ENCODE results near the gene NTNG2.

The NTNG2 gene

GRCh38 chr9:132160802-132161742, 786 bp upstream of the NTNG2 start:
- H3K36me3 ChIP-seq (ENCODE audit: control insufficient read depth, insufficient read depth, low read length) = no peaks in the 10 kb centered on the region
- 2 to 4% methylated on average over 26 to 30 of the region's 50 CpGs for WGBS, 2 experiments (ENCODE audit: insufficient coverage in 2 of 2)
- peaks cover 10% of the 10 kb centered on the region for H3K4me1 ChIP-seq (ENCODE audit: control insufficient read depth, insufficient read depth, low read length, poor library complexity, severe bottlenecking)
- H3K9me3 ChIP-seq (ENCODE audit: control insufficient read depth, low read length) = no peaks in the 10 kb centered on the region
- peak overlapping the region; percentile 35 for H3K4me3 ChIP-seq (ENCODE audit: extremely low read depth, insufficient read depth, low read length, poor library complexity, severe bottlenecking)
- no peak overlapping the region for H3K27ac ChIP-seq (ENCODE audit: low read depth, low read length, severe bottlenecking)

GRCh38 chr9:132162764-132163456, 1.1 kb downstream of the NTNG2 start:
- peak overlapping the region; percentile 41 for H3K4me3 ChIP-seq (ENCODE audit: extremely low read depth, insufficient read depth, low read length, poor library complexity, severe bottlenecking)
- no peaks in the 10 kb centered on the region for H3K36me3 ChIP-seq (ENCODE audit: control insufficient read depth, insufficient read depth, low read length)
- no peaks in the 10 kb centered on the region for H3K9me3 ChIP-seq (ENCODE audit: control insufficient read depth, low read length)
- H3K27ac ChIP-seq (ENCODE audit: low read depth, low read length, severe bottlenecking) = no peak overlapping the region
- WGBS, 2 experiments (ENCODE audit: insufficient coverage in 2 of 2) = 0 to 1% methylated on average over 59 to 62 of the region's 74 CpGs
- H3K4me1 ChIP-seq (ENCODE audit: control insufficient read depth, insufficient read depth, low read length, poor library complexity, severe bottlenecking) = peaks cover 10% of the 10 kb centered on the region

- no peaks in the 10 kb centered on the region for H3K9me3 ChIP-seq (ENCODE audit: control insufficient read depth, low read length)
- no peak overlapping the region for H3K27ac ChIP-seq (ENCODE audit: low read depth, low read length, severe bottlenecking)
- no peaks in the 10 kb centered on the region for H3K36me3 ChIP-seq (ENCODE audit: control insufficient read depth, insufficient read depth, low read length)
- H3K4me1 ChIP-seq (ENCODE audit: control insufficient read depth, insufficient read depth, low read length, poor library complexity, severe bottlenecking) = peaks cover 10% of the 10 kb centered on the region
- peak overlapping the region; percentile 41 for H3K4me3 ChIP-seq (ENCODE audit: extremely low read depth, insufficient read depth, low read length, poor library complexity, severe bottlenecking)
- WGBS, 2 experiments (ENCODE audit: insufficient coverage in 2 of 2) = 0 to 1% methylated on average over 10 to 13 of the region's 29 CpGs
These were observed 1.6 kb downstream of the NTNG2 start for GRCh38 chr9:132163457-132163875.

GRCh38 chr9:132163876-132164603, 2.2 kb downstream of the NTNG2 start:
- no peaks in the 10 kb centered on the region for H3K9me3 ChIP-seq (ENCODE audit: control insufficient read depth, low read length)
- no peak overlapping the region for H3K27ac ChIP-seq (ENCODE audit: low read depth, low read length, severe bottlenecking)
- WGBS, 2 experiments (ENCODE audit: insufficient coverage in 2 of 2) = 5 to 7% methylated on average over 33 to 36 of the region's 45 CpGs
- H3K4me3 ChIP-seq (ENCODE audit: extremely low read depth, insufficient read depth, low read length, poor library complexity, severe bottlenecking) = no peak overlapping the region
- H3K4me1 ChIP-seq (ENCODE audit: control insufficient read depth, insufficient read depth, low read length, poor library complexity, severe bottlenecking) = peaks cover 10% of the 10 kb centered on the region
- H3K36me3 ChIP-seq (ENCODE audit: control insufficient read depth, insufficient read depth, low read length) = no peaks in the 10 kb centered on the region

- no peak overlapping the region for H3K27ac ChIP-seq (ENCODE audit: low read depth, low read length, severe bottlenecking)
- H3K36me3 ChIP-seq (ENCODE audit: control insufficient read depth, insufficient read depth, low read length) = no peaks in the 10 kb centered on the region
- no peak overlapping the region for H3K4me3 ChIP-seq (ENCODE audit: extremely low read depth, insufficient read depth, low read length, poor library complexity, severe bottlenecking)
- H3K9me3 ChIP-seq (ENCODE audit: control insufficient read depth, low read length) = no peaks in the 10 kb centered on the region
- 38 to 46% methylated on average over 9 to 13 of the region's 16 CpGs for WGBS, 2 experiments (ENCODE audit: insufficient coverage in 2 of 2)
- peaks cover 10% of the 10 kb centered on the region for H3K4me1 ChIP-seq (ENCODE audit: control insufficient read depth, insufficient read depth, low read length, poor library complexity, severe bottlenecking)
These were observed 2.9 kb downstream of the NTNG2 start for GRCh38 chr9:132164604-132165362.

- no peaks in the 10 kb centered on the region for H3K9me3 ChIP-seq (ENCODE audit: control insufficient read depth, low read length)
- no peaks in the 10 kb centered on the region for H3K36me3 ChIP-seq (ENCODE audit: control insufficient read depth, insufficient read depth, low read length)
- no peak overlapping the region for H3K27ac ChIP-seq (ENCODE audit: low read depth, low read length, severe bottlenecking)
- peaks cover 10% of the 10 kb centered on the region for H3K4me1 ChIP-seq (ENCODE audit: control insufficient read depth, insufficient read depth, low read length, poor library complexity, severe bottlenecking)
- H3K4me3 ChIP-seq (ENCODE audit: extremely low read depth, insufficient read depth, low read length, poor library complexity, severe bottlenecking) = no peak overlapping the region
- 73 to 75% methylated on average over 18 to 19 of the region's 19 CpGs for WGBS, 2 experiments (ENCODE audit: insufficient coverage in 2 of 2)
These were observed 4.7 kb downstream of the NTNG2 start for GRCh38 chr9:132166599-132166998.

GRCh38 chr9:132167192-132167591, 5.3 kb downstream of the NTNG2 start:
- H3K4me1 ChIP-seq (ENCODE audit: control insufficient read depth, insufficient read depth, low read length, poor library complexity, severe bottlenecking) = peaks cover 10% of the 10 kb centered on the region
- no peak overlapping the region for H3K4me3 ChIP-seq (ENCODE audit: extremely low read depth, insufficient read depth, low read length, poor library complexity, severe bottlenecking)
- H3K36me3 ChIP-seq (ENCODE audit: control insufficient read depth, insufficient read depth, low read length) = no peaks in the 10 kb centered on the region
- WGBS, 2 experiments (ENCODE audit: insufficient coverage in 2 of 2) = 70 to 76% methylated on average over 4 to 6 of the region's 7 CpGs
- H3K9me3 ChIP-seq (ENCODE audit: control insufficient read depth, low read length) = no peaks in the 10 kb centered on the region
- no peak overlapping the region for H3K27ac ChIP-seq (ENCODE audit: low read depth, low read length, severe bottlenecking)

- Histone ChIP-seq H3K4me3 (ENCODE audit: extremely low read depth, insufficient read depth, low read length, poor library complexity, severe bottlenecking) (no peak overlapping the region), H3K4me1 (ENCODE audit: control insufficient read depth, insufficient read depth, low read length, poor library complexity, severe bottlenecking) (peaks cover 2% of the 10 kb centered on the region), H3K9me3 (ENCODE audit: control insufficient read depth, low read length) (no peaks in the 10 kb centered on the region), H3K36me3 (ENCODE audit: control insufficient read depth, insufficient read depth, low read length) (no peaks in the 10 kb centered on the region), H3K27ac (ENCODE audit: low read depth, low read length, severe bottlenecking) (no peak overlapping the region)
- WGBS, 2 experiments (ENCODE audit: insufficient coverage in 2 of 2) = 74 to 80% methylated on average over 5 to 8 of the region's 8 CpGs
These were observed 6.5 kb downstream of the NTNG2 start for GRCh38 chr9:132168347-132168746.

- H3K27ac ChIP-seq (ENCODE audit: low read depth, low read length, severe bottlenecking) = no peak overlapping the region
- no peak overlapping the region for H3K4me3 ChIP-seq (ENCODE audit: extremely low read depth, insufficient read depth, low read length, poor library complexity, severe bottlenecking)
- 75 to 85% methylated on average over 5 to 6 of the region's 7 CpGs for WGBS, 2 experiments (ENCODE audit: insufficient coverage in 2 of 2)
- no peaks in the 10 kb centered on the region for H3K9me3 ChIP-seq (ENCODE audit: control insufficient read depth, low read length)
- H3K4me1 ChIP-seq (ENCODE audit: control insufficient read depth, insufficient read depth, low read length, poor library complexity, severe bottlenecking) = no peaks in the 10 kb centered on the region
- H3K36me3 ChIP-seq (ENCODE audit: control insufficient read depth, insufficient read depth, low read length) = no peaks in the 10 kb centered on the region
These were observed 7.0 kb downstream of the NTNG2 start for GRCh38 chr9:132168851-132169250.

Data from mesodermal cell (in vitro differentiated cells).